Fibroblast of villous mesenchyme (primary cell): ENCODE data around the gene SYNRG. TPM values are rescaled to one million over a fixed set of nuclear protein-coding genes. Genes with fewer than 3 reads are reported as not detected.
A peak's percentile ranks its signal among the peaks of the same experiment; 100 is the strongest.

Source experiments
- DNase-seq: peaks from one replicate; pipeline ENCODE4 v3.0.0-alpha.2; 2010; ENCODE audit warnings: low read depth
- H3K4me3 ChIP-seq: 2 replicates; pipeline ENCODE4 v1.5.1; 2011; ENCODE audit warnings: low read depth, mild to moderate bottlenecking, low read length
- CTCF ChIP-seq: IDR thresholded peaks from 2 replicates; pipeline ENCODE4 v1.5.1; 2012; ENCODE audit warnings: low read depth, mild to moderate bottlenecking, low read length; ENCODE audit not compliant: insufficient read depth
- total RNA-seq: library from RNA; depleted of rRNA; stranded (reverse); fragments of >200 nt; gene quantifications from 2 replicates; pipeline ENCODE4 v1.2.3, GENCODE V29; 2012

The SYNRG gene
- total RNA-seq, 1 donor = 22.5 TPM

- TF ChIP-seq CTCF = no peak
- no peak overlapping the region for H3K4me3 ChIP-seq
- no peak for DNase-seq
Observed at GRCh38 chr17:37507111-37507510, 102.1 kb downstream of the SYNRG start.

GRCh38 chr17:37506678-37507077, 102.5 kb downstream of the SYNRG start:
- peak; percentile 34 for DNase-seq
- TF ChIP-seq CTCF = peak; percentile 69
- no peak overlapping the region for H3K4me3 ChIP-seq

- DNase-seq = no peak
- no peak overlapping the region for H3K4me3 ChIP-seq
- TF ChIP-seq CTCF = no peak
Observed at GRCh38 chr17:37505333-37505732, 103.9 kb downstream of the SYNRG start.

- DNase-seq = no peak
- TF ChIP-seq CTCF = no peak
Observed at GRCh38 chr17:37503148-37503547, 106.1 kb downstream of the SYNRG start.

GRCh38 chr17:37502009-37502936, 106.9 kb downstream of the SYNRG start:
- no peak overlapping the region for H3K4me3 ChIP-seq
- DNase-seq = peak; percentile 50
- no peak for TF ChIP-seq CTCF

More at GRCh38 chr17:37503148-37503547, 106.1 kb downstream of the SYNRG start:
- H3K4me3 ChIP-seq = no peak overlapping the region

GRCh38 chr17:37500378-37500777, 108.8 kb downstream of the SYNRG start:
- no peak for DNase-seq
- no peak overlapping the region for H3K4me3 ChIP-seq
- TF ChIP-seq CTCF = no peak

GRCh38 chr17:37494971-37495370, 114.2 kb downstream of the SYNRG start:
- DNase-seq = no peak
- no peak for TF ChIP-seq CTCF
- H3K4me3 ChIP-seq = no peak overlapping the region
